ENCODE results near the gene RNF186. TPM values are rescaled to one million over a fixed set of nuclear protein-coding genes. Genes with fewer than 3 reads are reported as not detected.

The RNF186 gene
- not detected for total RNA-seq

GRCh38 chr1:19814681-19815503 is at the start of gene RNF186:
TSS of gene RNF186 (minus strand) at chr1:19815283. CDS start at chr1:19815101, 182 bp downstream.
- no peak for TF ChIP-seq EP300 (IDR thresholded peaks at IDR 0.05)
- TF ChIP-seq CTCF (IDR thresholded peaks at IDR 0.05) = no peak
- TF ChIP-seq POLR2AphosphoS5 (IDR thresholded peaks at IDR 0.05) = no peak
- no peak for TF ChIP-seq POLR2A (IDR thresholded peaks at IDR 0.05)
- H3K4me3 ChIP-seq = no peak within 1 kb of the TSS
- 64 to 90% methylated on average over 3 to 7 of the region's 22 CpGs for WGBS, 2 donors (ENCODE audit: low coverage in 1 of 2)
- H3K27me3 ChIP-seq = no peaks in the 10 kb centered on the region
- no peaks in the 10 kb centered on the region for H3K9me3 ChIP-seq
- H3K27ac ChIP-seq = no peak within 1 kb of the TSS
- H3K36me3 ChIP-seq = no peaks in the 10 kb centered on the region
- no peak for ATAC-seq
- no peaks in the 10 kb centered on the region for H3K4me1 ChIP-seq

- H3K36me3 ChIP-seq = no peaks in the 10 kb centered on the region
- WGBS, 2 donors (ENCODE audit: low coverage in 1 of 2) = 50 to 90% methylated on average over 1 of the region's 1 CpG
- H3K9me3 ChIP-seq = peaks cover 0 to 33% (median 0%) of the 10 kb centered on the region in 3 donors
- no peak overlapping the region for H3K4me3 ChIP-seq
- no peaks in the 10 kb centered on the region for H3K4me1 ChIP-seq
- H3K27ac ChIP-seq = no peak overlapping the region
- TF ChIP-seq POLR2A (IDR thresholded peaks at IDR 0.05) (no peak), EP300 (IDR thresholded peaks at IDR 0.05) (no peak), POLR2AphosphoS5 (IDR thresholded peaks at IDR 0.05) (no peak), CTCF (IDR thresholded peaks at IDR 0.05) (no peak)
- no peak for ATAC-seq
- H3K27me3 ChIP-seq = peaks cover 38% of the 10 kb centered on the region
These were observed 49.6 kb upstream of the RNF186 start for GRCh38 chr1:19864570-19865160.

- Histone ChIP-seq H3K27me3 (peaks cover 31% of the 10 kb centered on the region), H3K36me3 (no peaks in the 10 kb centered on the region), H3K9me3 (peaks cover 0 to 33% (median 0%) of the 10 kb centered on the region in 3 donors), H3K4me1 (no peaks in the 10 kb centered on the region), H3K27ac (no peak overlapping the region), H3K4me3 (no peak overlapping the region)
- 80 to 93% methylated on average over 2 to 3 of the region's 3 CpGs for WGBS, 2 donors (ENCODE audit: low coverage in 1 of 2)
- ATAC-seq = no peak
- TF ChIP-seq EP300 (IDR thresholded peaks at IDR 0.05) (no peak), CTCF (IDR thresholded peaks at IDR 0.05) (no peak), POLR2AphosphoS5 (IDR thresholded peaks at IDR 0.05) (no peak), POLR2A (IDR thresholded peaks at IDR 0.05) (no peak)
These were observed 47.9 kb upstream of the RNF186 start for GRCh38 chr1:19862944-19863343.

GRCh38 chr1:19861842-19862530 is 46.9 kb upstream of the RNF186 start:
- no peaks in the 10 kb centered on the region for H3K36me3 ChIP-seq
- H3K9me3 ChIP-seq = peaks cover 0 to 33% (median 0%) of the 10 kb centered on the region in 3 donors
- no peak for ATAC-seq
- WGBS, 2 donors (ENCODE audit: low coverage in 1 of 2) = 60 to 67% methylated on average over 1 of the region's 1 CpG
- no peak overlapping the region for H3K27ac ChIP-seq
- no peak overlapping the region for H3K4me3 ChIP-seq
- H3K27me3 ChIP-seq = peaks cover 31% of the 10 kb centered on the region
- H3K4me1 ChIP-seq = no peaks in the 10 kb centered on the region
- no peak for TF ChIP-seq POLR2A (IDR thresholded peaks at IDR 0.05)
- TF ChIP-seq CTCF (IDR thresholded peaks at IDR 0.05) = no peak

Measured in gastroesophageal sphincter (tissue), 4 donors.